SU-DHL-6 (cell line): ENCODE results near the gene VSIG4.

ENCODE experiments used
- H2AFZ ChIP-seq: fragments of 200-600 bp; sonication (generic); 2 replicates; pipeline ENCODE4 v1.6.1; 2014; ENCODE audit warnings: low read depth, mild to moderate bottlenecking, moderate library complexity, mixed read lengths, antibody characterized with exemption, low read length; ENCODE audit not compliant: severe bottlenecking
- H3F3A ChIP-seq: fragments of 200-600 bp; shearing (Covaris generic); 2 replicates; pipeline ENCODE4 v1.6.0; 2016; ENCODE audit warnings: antibody characterized with exemption, mild to moderate bottlenecking; ENCODE audit not compliant: insufficient read depth
- H3K27ac ChIP-seq: fragments of 200-600 bp; sonication (generic); 2 replicates; pipeline ENCODE4 v1.5.1; 2016; ENCODE audit warnings: low read depth, mild to moderate bottlenecking, low read length, moderate library complexity, mixed read lengths
- H3K27me3 ChIP-seq: fragments of 200-600 bp; sonication (generic), shearing (Covaris generic); 2 replicates; pipeline ENCODE4 v1.6.0; 2014; ENCODE audit warnings: mild to moderate bottlenecking, low read length
- H3K36me3 ChIP-seq: fragments of 200-600 bp; sonication (generic); 2 replicates; pipeline ENCODE4 v1.6.1; 2014; ENCODE audit warnings: mild to moderate bottlenecking, low read length, mixed read lengths
- H3K4me2 ChIP-seq: fragments of 300-600, 200-600 bp; shearing (Covaris generic), sonication (generic); 2 replicates; pipeline ENCODE4 v1.6.0; 2014; ENCODE audit warnings: low read length, low read depth, mild to moderate bottlenecking; ENCODE audit not compliant: poor library complexity, severe bottlenecking
- H3K4me3 ChIP-seq: fragments of 200-600 bp; sonication (generic); 2 replicates; pipeline ENCODE4 v1.5.1; 2014; ENCODE audit warnings: antibody characterized with exemption, low read length, mild to moderate bottlenecking, mixed read lengths; ENCODE audit not compliant: insufficient read depth, poor library complexity, severe bottlenecking
- H3K79me2 ChIP-seq: fragments of 200-600 bp; sonication (generic); 2 replicates; pipeline ENCODE4 v1.6.1; 2014; ENCODE audit warnings: mild to moderate bottlenecking, low read length, moderate library complexity; ENCODE audit not compliant: insufficient read depth
- H3K9ac ChIP-seq: fragments of 200-600 bp; sonication (generic); 2 replicates; pipeline ENCODE4 v1.7.0; 2014; ENCODE audit warnings: mild to moderate bottlenecking, low read length
- H3K9me2 ChIP-seq: fragments of 200-600 bp; sonication (generic); replicated peaks from 2 replicates; pipeline ENCODE4 v1.6.1; 2014; ENCODE audit warnings: low read length; ENCODE audit not compliant: insufficient read depth
- H3K9me3 ChIP-seq: fragments of 200-600 bp; sonication (generic); 2 replicates; pipeline ENCODE4 v1.6.1; 2014; ENCODE audit warnings: low read length, mixed read lengths; ENCODE audit not compliant: insufficient read depth
- H4K20me1 ChIP-seq: fragments of 200-600 bp; sonication (generic); 2 replicates; pipeline ENCODE4 v1.6.1; 2014; ENCODE audit warnings: low read depth, mild to moderate bottlenecking, antibody characterized with exemption, low read length, moderate library complexity, mixed read lengths
- CTCF ChIP-seq: fragments of 200-600 bp; sonication (generic); IDR thresholded peaks from one replicate; pipeline ENCODE4 v1.5.1; 2017; ENCODE audit warnings: antibody characterized with exemption, mild to moderate bottlenecking, low read length, moderate library complexity; ENCODE audit not compliant: insufficient read depth, poor library complexity, severe bottlenecking
- EZH2phosphoT487 ChIP-seq: fragments of 200-600 bp; sonication (generic), shearing (Covaris generic); conservative IDR thresholded peaks from 2 replicates; pipeline ENCODE4 v1.6.1; 2018; ENCODE audit warnings: mild to moderate bottlenecking, antibody characterized with exemption, low read length, moderate library complexity, mixed read lengths

The VSIG4 gene

DNA sequence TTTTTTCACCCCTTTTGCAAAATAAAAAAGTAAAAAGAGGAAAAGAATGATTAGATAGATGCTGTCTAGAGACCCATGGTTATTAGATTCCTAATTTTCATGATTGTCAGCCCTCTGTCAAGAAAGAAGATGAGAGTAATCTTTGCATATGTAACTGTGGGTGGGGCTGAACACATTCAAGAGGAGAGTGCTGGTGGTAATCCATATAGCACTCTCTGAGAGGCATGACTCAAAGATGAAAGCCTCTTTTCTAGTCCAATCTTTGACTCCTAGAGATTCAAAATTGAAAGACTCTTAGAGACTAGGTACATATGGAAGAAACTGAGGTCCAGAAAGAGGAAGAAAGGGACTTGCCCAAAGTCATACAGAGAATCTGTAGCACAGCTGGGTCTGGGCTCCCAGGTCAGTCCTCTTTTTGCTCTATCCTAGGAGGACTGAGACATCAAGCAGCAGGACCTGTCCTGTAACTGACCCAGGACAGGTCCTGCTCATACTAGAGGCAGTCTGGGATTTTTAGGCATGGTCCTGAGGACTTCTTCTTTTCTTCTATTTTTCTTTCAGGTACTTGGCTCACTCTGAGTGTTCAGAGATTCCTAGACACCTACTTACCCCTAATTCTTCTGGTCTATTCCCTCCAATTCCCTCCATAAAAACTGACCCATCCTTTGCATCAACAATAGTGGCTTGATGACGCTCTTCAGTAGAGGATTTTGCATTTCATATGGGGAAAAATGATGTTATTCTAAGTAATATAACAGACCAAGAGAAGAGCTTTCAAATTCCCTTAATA, 23.8 kb downstream of the VSIG4 start:
- no peaks in the 10 kb centered on the region for H4K20me1 ChIP-seq
- no peak for TF ChIP-seq CTCF
- TF ChIP-seq EZH2phosphoT487, result no peak
- no peaks in the 10 kb centered on the region for H3K36me3 ChIP-seq
- H3K27ac ChIP-seq, result no peak overlapping the region
- peaks cover 7% of the 10 kb centered on the region; the same call in 1 of the 2 replicates for H3F3A ChIP-seq
- no peaks in the 10 kb centered on the region for H3K9me3 ChIP-seq
- no peak overlapping the region for H2AFZ ChIP-seq
- no peaks in the 10 kb centered on the region for H3K27me3 ChIP-seq
- H3K9ac ChIP-seq, result no peak overlapping the region
- H3K4me2 ChIP-seq, result no peak overlapping the region
- H3K4me3 ChIP-seq, result no peak overlapping the region
- no peaks in the 10 kb centered on the region for H3K79me2 ChIP-seq
- H3K9me2 ChIP-seq, result no peaks in the 10 kb centered on the region

DNA sequence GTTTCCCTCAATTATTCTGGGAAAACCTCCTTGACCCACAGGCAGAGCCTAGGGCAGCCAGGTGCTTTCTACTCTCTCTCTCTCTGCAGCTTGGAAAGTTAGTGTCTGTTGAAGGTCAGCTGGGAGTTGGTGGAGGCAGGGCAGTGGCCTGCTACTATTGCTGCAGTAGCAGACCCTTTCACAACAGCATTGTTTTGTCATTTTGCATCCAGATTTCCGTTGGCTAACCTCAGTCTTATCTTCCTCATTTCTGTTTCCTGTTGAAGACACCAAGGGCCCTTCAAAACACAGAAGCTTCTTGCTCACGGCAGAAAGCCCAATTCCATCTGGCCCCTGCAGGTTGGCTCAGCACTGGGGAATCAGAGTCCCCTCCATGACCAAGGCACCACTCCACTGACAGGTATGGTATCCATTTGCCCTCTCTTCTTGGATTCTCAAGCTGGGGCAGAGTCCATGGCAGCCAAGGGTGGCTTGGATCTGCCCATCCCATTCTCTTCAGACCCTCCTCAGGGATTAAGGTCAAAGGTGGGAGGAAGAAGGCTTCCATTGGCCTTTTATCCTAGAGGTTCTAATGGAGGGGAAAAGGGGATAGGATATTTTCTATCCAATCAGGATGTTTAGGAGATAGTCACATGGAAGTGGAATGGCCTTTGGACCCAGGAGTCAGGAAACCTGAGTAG, 24.6 kb downstream of the VSIG4 start:
- no peak overlapping the region for H3K9ac ChIP-seq
- no peaks in the 10 kb centered on the region for H3K27me3 ChIP-seq
- H3F3A ChIP-seq, result peaks cover 7% of the 10 kb centered on the region; the same call in 1 of the 2 replicates
- peak overlapping the region; percentile 36 for H3K4me2 ChIP-seq
- H3K79me2 ChIP-seq, result no peaks in the 10 kb centered on the region
- H3K9me2 ChIP-seq, result no peaks in the 10 kb centered on the region
- peak overlapping the region; percentile 2; the same call in 1 of the 2 replicates for H3K27ac ChIP-seq
- H4K20me1 ChIP-seq, result no peaks in the 10 kb centered on the region
- no peak for TF ChIP-seq CTCF
- no peak for TF ChIP-seq EZH2phosphoT487
- no peaks in the 10 kb centered on the region for H3K9me3 ChIP-seq
- H3K36me3 ChIP-seq, result no peaks in the 10 kb centered on the region
- H3K4me3 ChIP-seq, result no peak overlapping the region
- H2AFZ ChIP-seq, result no peak overlapping the region

GRCh38 chrX:66014556-66014955, 25.3 kb downstream of the VSIG4 start:
- H3K27me3 ChIP-seq, result no peaks in the 10 kb centered on the region
- H3K27ac ChIP-seq, result peak overlapping the region; percentile 80
- no peak overlapping the region for H3K4me3 ChIP-seq
- peaks cover 7% of the 10 kb centered on the region; the same call in 1 of the 2 replicates for H3F3A ChIP-seq
- no peak overlapping the region for H3K9ac ChIP-seq
- H3K79me2 ChIP-seq, result no peaks in the 10 kb centered on the region
- H2AFZ ChIP-seq, result no peak overlapping the region
- H3K9me3 ChIP-seq, result no peaks in the 10 kb centered on the region
- no peaks in the 10 kb centered on the region for H4K20me1 ChIP-seq
- H3K4me2 ChIP-seq, result peak overlapping the region; percentile 36
- no peak for TF ChIP-seq CTCF
- TF ChIP-seq EZH2phosphoT487, result no peak
- H3K36me3 ChIP-seq, result no peaks in the 10 kb centered on the region
- no peaks in the 10 kb centered on the region for H3K9me2 ChIP-seq
